Measurements from ENCODE around the gene TBX3. TPM values are rescaled to one million over a fixed set of nuclear protein-coding genes. Genes with fewer than 3 reads are reported as not detected.

Gene TBX3
- total and polyA plus RNA-seq, 10 of the 15 experiments (the other 5 are each of a cell fraction or from before 2014, with no cell fraction given), result 0.04 to 0.28 (median 0.08) TPM; not detected in 7

- in situ Hi-C loops (cut with MboI) (no loop called here), intact Hi-C loops (cut with micrococcal nuclease; ENCODE audit: unreplicated experiment) (no loop called here)
- H3K9me3 ChIP-seq (replicated peaks; ENCODE audit: control insufficient read depth, insufficient read depth, low read length), result no peaks in the 10 kb centered on the region; the same call in 2 of the 3 replicates
- no peak overlapping the region for H3K4me3 ChIP-seq
- H4K20me1 ChIP-seq (ENCODE audit: control insufficient read depth, insufficient read depth), result no peaks in the 10 kb centered on the region
- ChIA-PET RAD21 (ENCODE audit: unreplicated experiment) (no interaction called here), SMC1A (ENCODE audit: uncharacterized antibody, unreplicated experiment) (no interaction called here), POLR2A (no interaction called here), CTCF (interaction anchor here (0.7 kb wide), 1 partner anchor 19 kb away, joined by 3 read pairs; no protein-coding TSS in a partner anchor)
- no peak overlapping the region for H3K27ac ChIP-seq (ENCODE audit: control insufficient read depth, insufficient read depth)
- H3K4me1 ChIP-seq (ENCODE audit: control insufficient read depth, insufficient read depth, low read length), result no peaks in the 10 kb centered on the region
- H3K79me2 ChIP-seq (ENCODE audit: control insufficient read depth, insufficient read depth, low read length), result no peaks in the 10 kb centered on the region
- FAIRE-seq (no peak), ATAC-seq (no peak), DNase-seq (ENCODE audit: low read depth, low spot score) (no peak)
- no peak overlapping the region for H3K9ac ChIP-seq (ENCODE audit: control insufficient read depth, insufficient read depth, low read length)
- no peak overlapping the region for H2AFZ ChIP-seq (ENCODE audit: control insufficient read depth, low read depth, low read length)
- no peak overlapping the region for H3K4me2 ChIP-seq (ENCODE audit: control insufficient read depth, insufficient read depth)
- no peak for TF ChIP-seq CBX3 (IDR thresholded peaks at IDR 0.05; ENCODE audit: borderline replicate concordance, low read depth)
- no peak for TF ChIP-seq ZNF592 (IDR thresholded peaks at IDR 0.05)
- no peak for TF ChIP-seq CHD1 (IDR thresholded peaks at IDR 0.05; ENCODE audit: low read depth, low read length)
- no peak for TF ChIP-seq CBX5 (IDR thresholded peaks at IDR 0.05; ENCODE audit: low read depth)
- TF ChIP-seq SMC3 (IDR thresholded peaks at IDR 0.05; ENCODE audit: borderline replicate concordance, low read length), result no peak
- TF ChIP-seq KDM1A (IDR thresholded peaks at IDR 0.05; ENCODE audit: borderline replicate concordance), result no peak
- no peak for TF ChIP-seq ZBED1 (IDR thresholded peaks at IDR 0.05; ENCODE audit: borderline replicate concordance)
- TF ChIP-seq YBX1 (IDR thresholded peaks at IDR 0.05), result no peak
- no peak for TF ChIP-seq ELK1 (IDR thresholded peaks at IDR 0.05; ENCODE audit: low read depth, low read length)
- TF ChIP-seq TCF3 (IDR thresholded peaks at IDR 0.05; ENCODE audit: borderline replicate concordance, insufficient read depth, low read depth, low read length), result no peak
- no peak for TF ChIP-seq USF1 (IDR thresholded peaks at IDR 0.05; ENCODE audit: borderline replicate concordance, extremely low read length, insufficient read depth, low read depth, low read length)
- no peak for TF ChIP-seq HDAC2 (IDR thresholded peaks at IDR 0.05)
- TF ChIP-seq KLF5 (IDR thresholded peaks at IDR 0.05; ENCODE audit: partially characterized antibody), result no peak
- TF ChIP-seq ZNF274 (IDR thresholded peaks at IDR 0.05; ENCODE audit: insufficient read depth, insufficient read length), result no peak
- no peaks in the 10 kb centered on the region for H3K36me3 ChIP-seq (ENCODE audit: control insufficient read depth in 2 of 2, insufficient read depth in 2 of 2, low read length in 1 of 2)
- 42% methylated on average over 2 of the region's 2 CpGs for WGBS (ENCODE audit: insufficient coverage, insufficient replicate concordance, low lambda C conversion rate, missing lambda C conversion rate)
- peaks cover 0 to 9% of the 10 kb centered on the region in 2 experiments for H3K27me3 ChIP-seq (replicated peaks in 1 of 2; ENCODE audit: control insufficient read depth in 2 of 2, insufficient read depth in 2 of 2, low read length in 1 of 2)
- no TSS peak for BruUV-seq (replicated peaks)
Observed at GRCh38 chr12:114678028-114678427, 5.9 kb downstream of the TBX3 start.
